HG02870 (cell line): ENCODE data around the gene CTSD.

Experiments
- ATAC-seq: cut with Tn5 transposase; IDR thresholded peaks from one replicate; pipeline ENCODE4 v1.9.1; 2021; ENCODE audit warnings: mild to moderate bottlenecking, moderate library complexity; ENCODE audit not compliant: unreplicated experiment

CTSD gene

DNA sequence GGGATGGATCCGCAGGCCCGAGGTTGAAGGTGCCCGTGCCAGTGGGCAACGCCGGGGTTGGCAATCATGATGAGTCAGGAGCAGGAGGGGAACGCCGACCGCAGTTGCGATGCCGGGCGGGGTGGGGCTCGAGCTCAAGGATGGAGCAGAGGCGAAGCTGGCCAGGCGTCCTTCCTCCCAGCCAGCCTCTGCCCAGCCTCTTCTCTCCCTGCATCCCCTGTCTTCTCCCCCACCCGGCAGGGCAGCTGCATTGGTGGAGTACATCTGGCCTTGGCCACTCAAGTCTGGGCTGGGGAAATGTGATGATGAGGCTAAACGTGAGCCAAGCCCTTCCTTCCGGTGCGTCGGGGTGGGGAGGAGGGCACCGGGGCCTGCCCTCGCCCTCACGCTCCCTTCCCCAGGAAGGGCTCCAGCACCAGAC lies 17.2 kb downstream of the CTSD start:
- ATAC-seq, result no peak

GRCh38 chr11:1745701-1746320 lies 17.9 kb downstream of the CTSD start:
- ATAC-seq, result no peak

DNA sequence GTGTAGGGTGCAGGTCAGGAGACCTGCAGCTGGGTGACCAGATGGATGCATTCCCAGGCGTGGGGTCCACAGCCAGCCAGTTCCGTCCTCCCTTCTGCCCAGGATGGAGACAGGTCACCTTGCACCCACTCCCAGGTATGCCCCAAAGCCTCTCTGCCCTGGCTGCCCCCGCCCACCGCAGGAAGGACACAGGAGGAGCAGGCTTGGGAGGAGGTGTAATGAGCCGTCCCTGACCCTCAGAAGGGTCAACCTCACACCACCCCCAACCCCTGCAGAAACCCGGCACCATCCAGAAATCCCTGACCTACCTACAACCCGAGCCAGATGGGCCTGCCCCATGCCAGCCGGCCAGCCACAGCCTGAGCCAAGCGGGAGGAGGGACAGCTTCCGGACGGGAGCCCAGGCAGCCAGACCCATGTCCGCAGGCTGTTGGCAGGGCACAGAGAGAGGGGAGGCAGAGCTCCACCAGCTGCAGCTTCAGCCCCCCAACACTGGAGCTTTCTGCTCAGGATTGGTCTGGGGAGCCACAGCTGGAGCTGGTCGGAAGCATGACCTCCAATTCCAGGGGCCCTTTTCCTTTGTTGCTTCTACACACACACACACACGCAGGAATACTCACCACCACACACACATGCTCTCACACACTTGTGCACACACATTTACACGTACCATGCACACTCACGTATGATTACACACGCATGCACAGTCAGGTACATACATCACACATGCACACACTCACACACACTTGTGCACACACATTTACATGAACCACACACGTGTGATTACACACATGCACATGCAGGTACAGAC lies 18.6 kb downstream of the CTSD start:
- ATAC-seq, result no peak

GRCh38 chr11:1744137-1744886 lies 19.4 kb downstream of the CTSD start:
- no peak for ATAC-seq

DNA sequence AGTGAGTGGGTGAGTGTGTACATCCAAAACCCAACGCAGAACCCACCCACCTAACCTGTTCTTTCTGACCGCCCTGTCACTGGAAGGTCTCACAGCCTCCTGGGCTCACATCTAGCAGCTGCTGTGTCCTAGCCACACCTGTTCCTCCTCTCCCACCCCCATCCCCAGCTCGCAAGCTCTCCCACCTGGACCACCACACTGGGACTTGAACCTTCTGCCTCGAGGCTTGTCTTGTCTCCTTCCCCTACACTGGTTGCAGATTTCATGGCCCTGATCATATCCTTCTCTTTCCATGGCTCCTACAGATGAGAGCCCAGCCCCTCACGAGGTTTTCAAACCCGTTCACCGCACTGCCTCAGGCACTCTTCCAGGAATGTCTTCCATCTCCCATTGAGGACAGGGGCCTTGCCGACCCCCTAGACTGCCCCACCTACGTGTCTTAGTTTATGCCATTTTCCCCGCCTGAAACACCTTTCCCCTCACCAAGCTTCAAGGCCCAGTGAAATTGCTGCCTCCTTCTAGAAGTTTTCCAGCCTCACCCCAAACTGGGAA lies 20.1 kb downstream of the CTSD start:
- ATAC-seq, result no peak

DNA sequence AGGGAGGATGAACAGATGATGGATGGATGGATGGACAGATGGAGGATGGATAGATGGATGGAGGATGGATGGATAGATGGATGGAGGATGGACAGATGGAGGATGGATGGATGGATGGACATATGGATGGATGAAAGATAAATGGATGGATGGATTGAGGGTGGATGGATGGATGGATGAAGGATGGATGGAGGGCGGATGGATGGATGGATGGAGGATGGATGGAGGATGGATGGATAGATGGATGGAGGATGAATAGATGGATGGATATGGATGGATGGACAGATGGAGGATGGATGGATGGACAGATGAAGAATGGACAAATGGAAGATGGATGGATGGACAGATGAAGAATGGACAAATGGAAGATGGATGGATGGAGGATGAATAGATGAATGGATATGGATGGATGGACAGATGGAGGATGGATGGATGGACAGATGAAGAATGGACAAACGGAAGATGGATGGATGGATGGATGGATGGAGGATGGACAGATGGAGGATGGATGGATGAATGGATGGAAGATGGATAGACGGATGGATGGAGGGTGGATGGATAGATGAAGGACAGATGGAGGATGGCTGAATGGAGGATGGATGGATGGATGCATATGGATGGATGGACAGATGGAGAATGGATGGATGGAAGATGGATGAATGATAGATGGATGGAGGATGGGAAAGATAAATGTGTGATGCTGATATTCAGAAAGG lies 20.7 kb downstream of the CTSD start:
- no peak for ATAC-seq

DNA sequence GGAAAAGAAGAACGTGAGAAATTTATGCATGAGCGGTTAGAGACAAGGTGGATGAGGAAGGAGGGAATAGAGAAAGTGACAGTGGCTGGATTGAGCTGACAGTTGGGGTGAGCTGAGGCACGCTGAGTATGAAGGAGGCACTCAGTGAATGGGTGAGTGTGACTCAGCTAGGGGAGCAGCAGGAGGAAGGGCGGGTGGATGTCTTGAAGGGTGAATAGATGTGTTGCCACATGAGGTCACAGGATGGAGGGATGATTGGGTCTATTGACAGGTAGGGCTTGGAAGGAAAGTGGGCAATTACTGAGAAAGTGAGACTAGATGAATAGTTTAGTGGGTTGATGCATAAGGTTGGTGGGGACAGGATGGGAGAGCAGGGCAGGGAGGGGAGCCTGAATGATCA lies 21.4 kb downstream of the CTSD start:
- ATAC-seq, result no peak

- no peak for ATAC-seq
Observed at GRCh38 chr11:1741741-1742140, 22.0 kb downstream of the CTSD start.

DNA sequence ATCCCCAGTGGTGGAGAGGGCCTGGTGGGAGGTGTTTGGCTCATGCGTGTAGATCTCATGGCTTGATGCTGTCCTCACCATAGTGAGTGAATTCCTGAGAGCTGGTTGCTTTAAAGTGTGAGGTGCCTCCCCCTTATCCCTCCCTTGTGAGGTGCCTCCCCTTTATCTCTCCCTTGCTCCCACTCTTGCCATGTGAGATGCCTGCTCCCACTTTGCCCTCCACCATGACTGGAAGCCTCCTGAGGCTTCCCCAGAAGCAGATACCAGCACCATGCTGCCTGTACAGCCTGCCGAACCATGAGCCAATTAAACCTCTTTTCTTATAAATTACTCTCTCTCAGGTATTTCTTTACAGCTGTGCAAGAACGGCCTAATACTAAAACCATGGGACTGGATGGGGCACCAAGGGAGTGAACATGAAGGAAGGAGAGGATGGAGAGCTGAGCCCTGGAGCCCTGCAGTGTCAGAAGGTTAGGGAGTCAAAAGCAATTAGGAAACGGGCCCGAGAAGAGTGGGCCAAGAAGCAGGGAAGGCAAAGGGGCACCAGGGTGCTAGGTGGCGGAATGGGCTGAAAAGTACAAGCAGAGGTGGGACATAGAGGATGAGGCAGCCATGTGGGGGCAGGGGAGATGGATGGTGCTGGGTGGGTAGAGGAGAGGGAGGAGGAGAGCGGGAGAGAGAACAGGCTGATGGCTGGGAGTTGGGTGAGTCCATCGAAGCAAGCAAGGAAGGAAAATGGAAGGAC lies 22.8 kb downstream of the CTSD start:
- ATAC-seq, result no peak

DNA sequence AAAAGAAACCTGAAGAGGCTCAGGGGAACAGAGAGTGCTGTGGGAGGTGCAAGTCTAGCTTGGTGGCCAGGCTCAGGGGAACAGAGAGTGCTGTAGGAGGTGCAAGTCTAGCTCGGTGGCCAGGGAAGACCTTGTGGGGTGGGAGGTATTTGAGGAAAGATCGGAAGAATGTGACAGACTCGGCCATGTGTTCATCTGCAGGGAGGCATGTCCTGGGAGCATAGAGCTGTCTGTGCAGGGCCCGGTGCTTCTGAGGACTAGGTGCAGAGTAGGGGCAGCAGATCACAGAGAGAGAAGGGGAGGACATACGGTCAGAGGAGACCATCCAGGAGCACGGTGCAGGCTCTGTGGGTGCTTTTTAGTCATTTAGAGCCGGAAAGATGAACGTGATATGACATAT lies 24.2 kb downstream of the CTSD start:
- ATAC-seq, result no peak

DNA sequence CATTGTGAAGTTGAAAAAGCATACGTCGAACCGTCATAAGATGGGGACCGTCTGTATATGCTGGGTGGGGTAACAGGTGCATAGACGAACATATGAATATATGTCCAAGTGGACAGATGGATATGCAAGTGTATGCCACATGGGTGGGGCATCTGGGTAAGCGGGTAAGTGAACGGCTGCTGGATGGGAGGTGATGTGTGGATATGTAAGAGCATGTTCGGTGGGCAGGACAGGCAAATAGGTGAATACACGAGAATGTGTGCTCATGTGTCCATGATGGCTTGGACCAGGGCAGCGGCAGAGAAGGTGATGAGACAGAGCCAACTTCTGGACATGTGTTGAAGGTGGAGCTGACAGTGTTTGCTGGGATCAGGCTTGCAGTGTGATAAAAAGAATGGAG lies 25.3 kb downstream of the CTSD start:
- ATAC-seq, result no peak

DNA sequence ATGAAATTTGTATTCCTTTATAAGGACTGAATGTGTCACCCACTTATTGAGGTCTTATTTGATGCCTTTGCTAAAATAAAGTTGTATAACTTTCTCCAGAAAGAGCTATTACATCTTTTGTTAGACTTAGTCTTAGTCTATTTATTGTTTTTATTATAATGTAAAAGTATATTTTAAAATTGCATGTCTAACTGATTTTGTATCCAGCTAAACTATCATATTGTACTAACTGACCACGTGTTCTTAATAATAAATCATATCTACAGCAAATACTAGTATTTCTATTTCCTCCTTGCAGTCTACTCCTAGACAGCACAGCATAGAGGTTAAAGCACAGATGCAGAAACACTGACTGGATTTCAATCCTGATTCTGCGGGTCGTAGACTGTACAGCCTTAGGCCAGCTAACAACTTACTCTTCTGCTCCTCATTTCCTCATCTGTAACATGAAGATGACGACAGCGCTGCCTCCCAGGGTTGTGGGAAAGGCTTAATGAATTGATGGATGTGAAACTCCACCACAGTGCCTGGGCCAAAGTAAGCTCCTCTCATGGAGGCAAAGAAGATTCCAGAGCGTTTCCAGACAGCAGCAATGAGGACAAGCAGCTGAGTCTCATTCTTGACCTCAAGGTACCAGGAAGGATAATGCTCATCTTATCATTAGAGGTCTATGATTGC lies 26.5 kb downstream of the CTSD start:
- no peak for ATAC-seq

DNA sequence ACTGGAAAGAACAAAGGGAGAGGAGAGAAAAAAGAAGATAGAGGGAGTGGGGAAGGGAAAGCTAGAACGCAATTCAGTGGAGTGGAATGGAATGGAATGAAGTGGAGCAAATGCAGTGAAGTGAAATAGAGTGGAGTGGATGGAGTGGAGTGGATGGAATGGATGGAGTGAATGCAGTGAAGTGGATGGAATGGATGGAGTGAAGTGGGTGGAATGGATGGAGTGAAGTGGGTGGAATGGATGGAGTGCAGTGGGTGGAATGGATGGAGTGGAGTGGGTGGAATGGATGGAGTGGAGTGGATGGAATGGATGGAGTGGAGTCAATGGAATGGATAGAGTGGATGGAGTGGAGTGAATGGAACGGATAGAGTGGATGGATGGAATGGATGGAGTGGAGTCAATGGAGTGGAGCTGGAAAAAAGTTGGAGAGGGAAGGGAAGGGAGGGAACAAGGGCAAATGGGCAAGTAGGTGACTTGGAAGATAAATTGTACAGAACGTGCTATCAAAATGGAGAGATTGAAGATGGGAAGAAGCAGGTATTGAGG lies 27.2 kb downstream of the CTSD start:
- ATAC-seq, result no peak

DNA sequence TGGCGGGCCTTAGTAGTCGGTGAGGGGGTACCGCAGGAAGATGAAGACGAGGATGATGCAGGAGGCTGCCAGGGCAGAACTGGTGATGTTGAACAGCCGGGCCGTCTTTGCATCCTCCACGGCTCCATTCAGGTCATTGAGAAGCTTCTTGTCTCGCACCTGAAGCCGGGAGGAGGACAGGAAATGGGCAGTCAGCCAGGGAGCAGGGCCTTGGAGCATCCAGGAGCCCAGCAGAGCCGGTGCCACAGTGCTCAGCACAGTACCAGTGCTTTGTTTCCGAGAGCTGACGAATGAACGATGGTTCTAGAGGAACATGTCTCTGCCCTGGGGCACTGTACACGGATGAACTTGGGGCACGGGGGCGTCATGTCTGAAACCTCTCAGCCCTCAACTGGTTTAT lies 28.5 kb downstream of the CTSD start:
- ATAC-seq, result no peak

DNA sequence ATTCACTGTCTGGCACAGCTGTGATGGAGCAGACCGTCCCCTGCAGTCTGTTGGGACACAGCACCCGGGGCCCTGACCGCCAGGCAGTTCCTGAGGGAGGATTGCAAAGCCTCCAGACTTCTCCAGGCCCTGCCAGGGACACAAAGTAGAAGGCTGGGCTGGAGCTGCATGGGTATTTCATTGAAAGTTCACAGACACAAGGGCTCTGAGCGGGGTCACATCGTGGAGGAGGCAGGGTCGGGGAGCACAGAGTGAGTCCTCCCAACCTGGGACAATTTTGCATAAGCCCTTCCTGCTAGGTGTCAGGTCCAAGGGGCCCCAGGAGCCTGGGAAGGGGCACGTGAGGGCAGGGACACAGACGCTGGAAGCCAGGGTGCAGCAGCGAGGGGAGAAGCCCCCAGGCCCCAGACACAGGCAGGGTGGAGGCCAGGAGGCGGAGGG lies 29.1 kb downstream of the CTSD start:
- no peak for ATAC-seq

GRCh38 chr11:1733716-1734640 lies 29.7 kb downstream of the CTSD start:
- no peak for ATAC-seq

DNA sequence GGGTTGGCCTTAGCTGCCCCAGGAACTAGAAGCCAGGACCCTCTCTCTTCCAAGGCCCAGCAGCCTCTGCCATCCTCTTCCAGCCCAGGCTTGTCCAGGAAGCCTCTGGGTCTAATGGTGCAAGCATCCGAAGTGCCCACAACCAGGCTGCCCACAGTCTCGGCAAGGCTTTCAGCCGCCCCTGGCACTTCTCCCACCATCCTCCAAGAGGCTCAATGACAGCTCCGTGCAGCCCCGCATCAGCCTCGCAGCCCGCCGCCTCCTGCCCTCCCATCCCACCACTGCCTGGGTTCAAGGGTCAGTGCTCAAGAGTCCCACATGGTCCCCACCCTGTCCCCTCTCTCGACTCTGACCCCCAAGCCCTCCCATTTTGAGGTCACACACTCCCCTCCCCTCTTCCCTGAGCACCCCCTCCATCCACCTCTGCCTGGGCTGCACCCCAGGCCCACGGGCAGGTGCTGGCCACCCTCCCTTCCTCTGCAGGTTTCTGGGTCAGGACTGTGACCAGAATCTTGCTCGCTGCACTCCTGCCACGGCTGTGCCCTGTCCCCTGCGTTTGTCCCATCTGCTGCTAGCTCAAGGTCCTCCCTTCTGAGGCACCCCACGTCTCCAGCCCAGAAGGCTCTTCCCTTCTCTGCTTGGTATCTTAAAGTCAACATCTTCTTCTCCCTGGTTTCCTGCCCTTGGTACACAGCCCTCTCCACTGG lies 30.6 kb downstream of the CTSD start:
- ATAC-seq, result no peak
